HAP-1 (cell line): Measurements from ENCODE around the gene ARHGEF7.

ENCODE experiments used
- DNase-seq, 2 experiments: peaks; one replicate each; pipeline ENCODE4 v3.0.0-alpha.2; 2016 to 2020; ENCODE audit warnings: low spot score in 2 of 2
- H3K27me3 ChIP-seq: fragments of 250-450 bp; sonication (Bioruptor Pico); 2 replicates; pipeline ENCODE4 v1.5.1; 2020; ENCODE audit warnings: low read depth, mild to moderate bottlenecking, moderate library complexity
- H3K36me3 ChIP-seq: fragments of 250-450 bp; sonication (Bioruptor Pico); replicated peaks from 2 replicates; pipeline ENCODE4 v1.5.1; 2020; ENCODE audit warnings: mild to moderate bottlenecking
- H3K4me1 ChIP-seq: fragments of 250-450 bp; sonication (Bioruptor Pico); 2 replicates; pipeline ENCODE4 v1.5.1; 2020; ENCODE audit warnings: mild to moderate bottlenecking
- H3K4me3 ChIP-seq: fragments of 250-450 bp; sonication (Bioruptor Pico); 2 replicates; pipeline ENCODE4 v1.5.1; 2020; ENCODE audit warnings: mild to moderate bottlenecking, moderate library complexity
- H3K9me3 ChIP-seq: fragments of 250-450 bp; sonication (Bioruptor Pico); 2 replicates; pipeline ENCODE4 v1.5.1; 2020; ENCODE audit warnings: mild to moderate bottlenecking, moderate library complexity
- in situ Hi-C: fragments of 300-500 bp; cut with MboI; formaldehyde crosslinking; loops from 3 replicates; pipeline ENCODE4 v1.14.3; 2020; ENCODE audit warnings: low sequenced_read_pairs, inconsistent platforms, mixed read lengths

ARHGEF7 gene

DNA sequence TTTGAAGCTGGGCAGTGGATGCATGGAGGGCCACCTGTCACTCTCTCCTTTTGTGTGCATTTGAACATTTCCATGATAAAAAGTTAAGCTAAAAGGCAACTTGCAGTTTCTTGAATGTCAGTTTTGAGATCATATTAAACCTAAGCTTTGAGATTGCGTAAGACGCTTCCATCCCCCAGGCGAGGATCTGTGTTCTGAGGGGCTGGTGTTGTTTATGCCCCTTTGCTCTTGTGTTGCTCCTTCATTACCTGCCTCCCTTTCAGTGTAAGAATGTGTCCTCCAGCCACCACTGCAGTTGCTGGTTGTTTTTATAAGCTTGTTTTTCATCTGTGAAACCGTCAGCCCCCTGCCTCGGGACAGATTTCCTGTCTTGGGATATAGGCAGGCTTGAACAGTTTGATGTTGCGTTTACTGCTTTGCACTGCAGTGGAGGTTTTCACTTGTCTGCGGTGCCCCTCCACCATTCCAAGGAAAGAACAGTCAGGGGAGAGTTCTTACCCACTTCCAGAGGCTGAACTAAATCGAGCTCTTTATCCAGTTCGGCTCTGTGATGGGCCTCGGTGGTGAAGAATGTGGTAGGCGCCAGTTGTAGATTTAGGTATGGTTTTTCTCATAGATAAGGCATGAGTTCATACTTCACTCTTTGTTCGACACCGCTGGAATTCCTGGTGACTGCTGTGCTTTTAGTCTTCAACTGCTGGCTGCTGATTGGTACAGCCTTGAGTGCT is 96.8 kb downstream of the ARHGEF7 start:
- Histone ChIP-seq H3K9me3 (no peaks in the 10 kb centered on the region), H3K4me3 (no peak overlapping the region), H3K27me3 (no peaks in the 10 kb centered on the region), H3K36me3 (no peaks in the 10 kb centered on the region), H3K4me1 (no peaks in the 10 kb centered on the region; the same call in 1 of the 2 replicates)
- in situ Hi-C loops: no loop called here
- no peak for DNase-seq

DNA sequence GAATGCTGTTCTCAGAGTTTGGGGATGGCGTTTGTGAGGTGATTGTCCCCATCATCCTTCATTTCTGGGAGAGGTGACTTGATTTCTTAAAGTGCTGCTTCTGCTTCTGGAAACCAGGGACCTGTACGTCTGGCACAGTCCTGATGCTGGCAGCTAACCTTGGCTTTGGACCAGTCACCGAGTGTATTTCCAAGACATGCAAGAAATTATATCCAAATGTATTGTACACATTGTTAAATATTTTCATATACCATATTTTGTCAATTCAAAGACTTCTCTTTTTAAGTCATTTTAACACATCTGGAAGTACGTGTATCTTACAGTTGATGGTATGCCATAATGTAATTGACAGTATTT is 97.4 kb downstream of the ARHGEF7 start:
- H3K4me1 ChIP-seq: no peaks in the 10 kb centered on the region; the same call in 1 of the 2 replicates
- in situ Hi-C loops: no loop called here
- no peaks in the 10 kb centered on the region for H3K9me3 ChIP-seq
- no peak for DNase-seq
- no peaks in the 10 kb centered on the region for H3K27me3 ChIP-seq
- no peak overlapping the region for H3K4me3 ChIP-seq
- no peaks in the 10 kb centered on the region for H3K36me3 ChIP-seq

DNA sequence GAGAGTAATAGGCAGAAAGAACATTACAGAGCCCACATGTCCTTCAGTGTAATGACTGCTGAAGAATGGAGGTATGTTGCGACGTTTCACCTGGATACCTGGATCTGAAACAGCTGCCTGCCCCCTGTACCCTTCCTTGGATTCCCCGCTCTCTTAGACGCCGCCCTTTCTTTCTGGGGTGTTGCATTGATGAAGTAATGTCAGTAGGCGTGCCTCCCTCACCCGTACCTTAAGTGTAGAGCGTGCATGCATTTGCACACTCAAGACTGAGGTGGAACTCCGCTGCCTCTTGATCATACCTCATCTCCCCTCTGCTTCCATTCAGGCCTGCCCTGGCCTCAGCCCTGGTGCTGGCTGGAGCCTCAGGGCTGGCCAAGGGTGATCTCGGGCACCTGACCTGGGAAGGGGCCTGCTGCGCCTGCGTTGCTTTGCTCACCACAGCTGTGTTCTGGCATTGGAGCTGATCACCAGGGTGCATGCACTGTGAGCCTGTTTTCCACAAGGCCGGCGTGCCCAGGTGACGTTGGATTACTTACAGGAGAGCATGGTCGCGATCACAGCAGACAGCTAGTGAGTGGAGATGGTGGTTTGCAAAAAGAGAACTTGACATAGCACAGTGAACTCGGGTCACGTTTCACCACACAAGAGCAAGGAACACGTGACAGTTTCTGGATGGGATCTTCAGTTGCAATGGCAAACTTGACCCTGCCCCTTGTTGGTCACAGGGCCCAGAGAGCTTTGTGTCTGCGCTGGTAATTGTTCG is 99.0 kb downstream of the ARHGEF7 start:
- Histone ChIP-seq H3K27me3 (no peaks in the 10 kb centered on the region), H3K36me3 (no peaks in the 10 kb centered on the region), H3K4me1 (no peaks in the 10 kb centered on the region; the same call in 1 of the 2 replicates), H3K9me3 (no peaks in the 10 kb centered on the region), H3K4me3 (no peak overlapping the region)
- in situ Hi-C loops: no loop called here
- DNase-seq: no peak

DNA sequence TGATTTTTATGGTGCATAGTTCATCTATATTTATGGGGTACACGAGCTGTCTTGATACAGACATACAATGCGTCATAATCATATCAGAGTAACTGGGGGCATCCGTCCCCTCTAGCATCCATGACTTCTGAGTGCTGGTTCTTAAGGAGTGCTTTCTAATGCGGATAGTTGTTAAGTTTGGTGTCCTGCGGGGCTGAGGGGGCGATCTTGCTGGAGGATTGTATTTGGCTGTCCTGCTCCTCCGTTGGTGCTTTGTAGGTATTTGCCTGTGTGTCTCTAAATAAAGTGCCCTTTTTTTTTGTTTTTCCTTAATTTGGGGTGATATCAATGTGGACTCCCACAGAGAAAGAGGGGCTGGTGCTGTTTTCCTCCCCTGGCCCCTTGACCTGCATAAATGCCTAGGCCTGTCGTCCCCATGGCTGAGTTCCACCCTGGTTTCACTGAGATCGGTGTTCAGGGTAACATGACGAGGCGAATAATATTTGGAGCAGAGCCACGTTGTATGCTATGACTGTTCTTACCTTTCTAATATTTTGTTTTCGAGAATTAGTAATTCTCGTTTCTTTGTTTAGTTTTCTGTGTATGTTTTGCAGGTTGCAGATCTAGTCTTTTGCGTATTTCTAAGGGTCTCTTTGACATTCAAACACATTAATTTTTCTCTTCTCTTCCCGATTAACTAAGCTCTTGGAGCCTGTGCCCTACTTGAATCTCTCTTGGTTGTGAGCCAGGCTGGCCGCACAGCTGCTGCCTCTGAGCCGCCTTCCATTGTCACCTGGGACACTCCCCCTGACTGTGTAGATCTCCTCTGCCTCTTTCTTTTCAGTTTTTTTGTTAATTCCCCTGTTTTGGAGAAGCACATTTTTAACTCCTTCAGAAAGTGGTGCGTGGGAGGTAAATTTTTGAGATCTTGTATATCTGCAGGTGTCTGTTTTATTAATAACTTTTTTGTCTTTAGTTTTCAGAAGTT is 100.3 kb downstream of the ARHGEF7 start:
- DNase-seq: peak; percentile 8 to 35
- no peak overlapping the region for H3K4me3 ChIP-seq
- no peaks in the 10 kb centered on the region; the same call in 1 of the 2 replicates for H3K4me1 ChIP-seq
- no peaks in the 10 kb centered on the region for H3K27me3 ChIP-seq
- no peaks in the 10 kb centered on the region for H3K36me3 ChIP-seq
- no peaks in the 10 kb centered on the region for H3K9me3 ChIP-seq
- in situ Hi-C loops: no loop called here

DNA sequence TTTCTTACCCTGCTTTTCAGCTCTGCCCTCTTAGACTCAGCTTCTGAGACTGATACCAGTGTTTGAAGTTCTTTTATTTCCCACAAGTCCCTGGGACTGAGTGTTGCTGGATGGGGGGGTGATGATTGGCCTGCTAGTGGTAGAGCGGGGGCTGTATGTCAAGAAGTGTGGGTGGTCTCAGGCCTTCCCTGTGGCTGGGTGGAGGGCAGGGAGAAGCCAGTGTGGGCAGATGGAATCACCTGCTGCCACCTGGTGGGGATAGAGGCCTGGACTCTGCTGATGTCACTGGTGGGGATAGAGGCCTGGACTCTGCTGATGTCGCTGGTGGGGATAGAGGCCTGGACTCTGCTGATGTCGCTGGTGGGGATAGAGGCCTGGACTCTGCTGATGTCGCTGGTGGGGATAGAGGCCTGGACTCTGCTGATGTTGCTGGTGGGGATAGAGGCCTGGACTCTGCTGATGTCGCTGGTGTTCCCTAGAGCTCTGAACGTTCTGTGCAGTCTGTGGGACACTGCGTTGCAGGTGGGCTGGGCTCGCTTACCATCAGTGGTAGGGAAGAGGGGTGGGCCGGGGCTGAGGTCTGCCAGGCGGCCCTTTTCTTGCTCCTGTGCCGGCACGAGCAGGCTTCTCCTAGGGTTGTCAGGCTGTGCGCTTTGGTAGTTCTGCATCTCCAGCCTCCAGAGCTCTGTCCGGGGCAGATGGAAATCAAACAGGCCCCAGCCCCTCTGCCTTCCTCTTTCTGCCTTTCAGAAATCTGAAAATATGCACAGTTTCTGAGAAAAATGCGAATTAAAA is 101.3 kb downstream of the ARHGEF7 start:
- DNase-seq: peak in 1 of 2 experiments; percentile 52

DNA sequence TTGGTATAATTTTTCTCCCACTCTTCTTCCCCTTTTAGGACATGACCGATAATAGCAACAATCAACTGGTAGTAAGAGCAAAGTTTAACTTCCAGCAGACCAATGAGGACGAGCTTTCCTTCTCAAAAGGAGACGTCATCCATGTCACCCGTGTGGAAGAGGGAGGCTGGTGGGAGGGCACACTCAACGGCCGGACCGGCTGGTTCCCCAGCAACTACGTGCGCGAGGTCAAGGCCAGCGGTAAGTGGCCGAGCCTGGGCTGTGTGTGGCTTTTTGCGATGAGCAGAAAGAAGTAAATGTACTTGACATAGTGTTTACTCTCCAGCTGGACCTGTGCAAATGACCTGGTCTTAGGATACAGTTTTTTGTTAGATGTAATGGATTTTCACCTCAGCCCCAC is 102.5 kb downstream of the ARHGEF7 start:
- H3K4me3 ChIP-seq: no peak overlapping the region
- H3K4me1 ChIP-seq: no peaks in the 10 kb centered on the region; the same call in 1 of the 2 replicates
- no peaks in the 10 kb centered on the region for H3K36me3 ChIP-seq
- no peaks in the 10 kb centered on the region for H3K9me3 ChIP-seq
- DNase-seq: no peak
- H3K27me3 ChIP-seq: no peaks in the 10 kb centered on the region
- in situ Hi-C loops: no loop called here

More for the DNA sequence above, 101.3 kb downstream of the ARHGEF7 start:
- no peaks in the 10 kb centered on the region for H3K9me3 ChIP-seq
- H3K27me3 ChIP-seq: no peaks in the 10 kb centered on the region
- H3K4me1 ChIP-seq: no peaks in the 10 kb centered on the region; the same call in 1 of the 2 replicates
- no peaks in the 10 kb centered on the region for H3K36me3 ChIP-seq
- H3K4me3 ChIP-seq: no peak overlapping the region
- in situ Hi-C loops: no loop called here

DNA sequence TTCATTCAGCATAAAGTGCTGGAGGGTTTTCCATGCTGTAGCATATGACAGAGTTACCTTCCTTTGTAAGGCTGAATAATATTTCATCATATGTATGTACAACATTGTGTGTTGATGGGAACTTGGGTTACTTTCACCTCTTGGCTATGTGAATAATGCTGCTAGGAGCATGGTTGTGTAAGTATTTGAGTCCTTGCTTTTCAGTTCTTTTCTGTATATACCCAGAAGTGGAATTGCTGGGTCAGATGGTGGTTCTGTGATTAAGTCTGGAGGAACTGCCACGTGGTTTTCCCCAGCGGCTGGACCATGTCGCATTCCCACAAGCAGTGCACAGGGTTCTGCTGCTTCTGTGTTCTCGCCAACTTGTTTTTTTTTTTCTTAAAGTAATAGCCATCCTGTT is 104.2 kb downstream of the ARHGEF7 start:
- H3K36me3 ChIP-seq: no peaks in the 10 kb centered on the region
- in situ Hi-C loops: no loop called here
- H3K9me3 ChIP-seq: no peaks in the 10 kb centered on the region
- no peaks in the 10 kb centered on the region; the same call in 1 of the 2 replicates for H3K4me1 ChIP-seq
- no peaks in the 10 kb centered on the region for H3K27me3 ChIP-seq
- no peak for DNase-seq
- no peak overlapping the region for H3K4me3 ChIP-seq

DNA sequence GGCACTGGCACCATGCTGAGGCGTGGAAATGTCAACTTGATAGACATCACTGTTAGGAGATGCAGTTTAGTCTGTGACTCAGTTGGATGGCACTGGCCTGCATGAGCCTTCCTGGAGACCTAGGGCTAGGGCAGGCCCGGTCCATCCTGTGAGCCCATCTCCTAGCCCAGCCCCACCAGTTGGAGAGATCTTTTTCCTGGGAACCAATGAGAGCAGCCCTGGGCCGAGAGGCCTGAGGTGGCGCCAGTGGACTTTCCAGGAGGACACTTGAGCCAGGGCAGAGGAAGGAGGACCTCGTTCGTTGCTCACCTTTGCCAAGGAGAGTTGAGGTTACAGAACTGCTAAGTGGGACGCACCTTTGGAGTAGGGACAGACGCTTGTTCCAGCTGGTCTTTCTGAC is 104.8 kb downstream of the ARHGEF7 start:
- H3K4me1 ChIP-seq: no peaks in the 10 kb centered on the region; the same call in 1 of the 2 replicates
- no peak for DNase-seq
- no peaks in the 10 kb centered on the region for H3K9me3 ChIP-seq
- no peak overlapping the region for H3K4me3 ChIP-seq
- in situ Hi-C loops: no loop called here
- H3K36me3 ChIP-seq: no peaks in the 10 kb centered on the region
- no peaks in the 10 kb centered on the region for H3K27me3 ChIP-seq

DNA sequence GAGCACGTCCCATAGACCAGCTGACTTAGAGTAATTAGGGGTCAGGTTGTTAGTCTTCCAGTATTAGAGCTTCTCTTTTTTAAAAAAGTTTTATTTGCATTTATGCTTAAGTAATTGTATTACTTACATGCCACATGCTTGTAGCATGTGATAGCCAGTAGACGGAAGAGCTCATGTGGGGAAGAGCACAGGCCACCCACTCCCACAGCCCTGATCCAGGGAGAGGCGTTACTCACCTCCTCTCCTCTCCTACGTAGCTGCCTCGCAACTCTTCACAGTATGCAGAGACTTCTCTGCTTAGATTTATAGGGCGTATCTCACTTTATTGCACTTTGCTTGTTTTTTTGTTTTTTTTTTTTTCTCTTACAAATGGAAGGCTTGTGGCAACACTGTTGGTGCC is 110.1 kb downstream of the ARHGEF7 start:
- H3K4me1 ChIP-seq: no peaks in the 10 kb centered on the region
- in situ Hi-C loops: no loop called here
- H3K36me3 ChIP-seq: no peaks in the 10 kb centered on the region
- no peaks in the 10 kb centered on the region for H3K9me3 ChIP-seq
- no peak for DNase-seq
- no peak overlapping the region for H3K4me3 ChIP-seq
- H3K27me3 ChIP-seq: no peaks in the 10 kb centered on the region

DNA sequence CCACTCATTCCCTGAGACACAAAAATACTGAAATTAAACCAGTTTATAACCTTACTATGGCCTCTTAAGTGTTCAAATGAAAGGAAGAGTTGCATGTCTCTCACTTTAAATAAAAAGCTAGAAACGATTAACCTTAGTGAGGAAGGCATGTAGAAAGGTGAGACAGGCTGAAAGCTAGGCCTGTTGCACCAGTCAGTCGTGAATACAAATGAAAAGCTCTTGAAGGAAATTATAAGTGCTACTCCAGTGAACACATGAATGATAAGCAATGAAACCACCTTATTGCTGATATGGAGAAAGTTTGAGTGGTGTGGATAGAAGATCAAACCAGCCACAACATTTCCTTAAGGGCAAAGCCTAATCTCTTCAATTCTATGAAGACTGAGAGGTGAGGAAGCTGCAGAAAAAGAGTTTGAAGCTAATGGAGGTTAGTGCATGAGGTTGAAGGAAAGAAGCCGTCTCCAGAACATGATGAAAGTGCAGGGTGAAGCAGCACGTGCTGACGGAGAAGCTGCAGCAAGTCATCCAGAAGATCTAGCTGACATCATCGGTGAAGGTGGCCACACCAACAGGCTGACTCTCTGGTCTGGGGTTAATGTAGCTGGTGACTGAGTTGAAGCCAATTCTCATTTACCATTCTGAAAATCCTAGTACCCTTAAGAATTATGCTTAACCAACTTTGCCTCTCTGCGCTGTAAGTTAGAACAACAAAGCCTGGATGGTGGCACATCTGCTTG is 110.9 kb downstream of the ARHGEF7 start:
- in situ Hi-C loops: no loop called here
- Histone ChIP-seq H3K9me3 (no peaks in the 10 kb centered on the region), H3K4me3 (no peak overlapping the region), H3K27me3 (no peaks in the 10 kb centered on the region), H3K4me1 (no peaks in the 10 kb centered on the region), H3K36me3 (no peaks in the 10 kb centered on the region)
- DNase-seq: no peak

DNA sequence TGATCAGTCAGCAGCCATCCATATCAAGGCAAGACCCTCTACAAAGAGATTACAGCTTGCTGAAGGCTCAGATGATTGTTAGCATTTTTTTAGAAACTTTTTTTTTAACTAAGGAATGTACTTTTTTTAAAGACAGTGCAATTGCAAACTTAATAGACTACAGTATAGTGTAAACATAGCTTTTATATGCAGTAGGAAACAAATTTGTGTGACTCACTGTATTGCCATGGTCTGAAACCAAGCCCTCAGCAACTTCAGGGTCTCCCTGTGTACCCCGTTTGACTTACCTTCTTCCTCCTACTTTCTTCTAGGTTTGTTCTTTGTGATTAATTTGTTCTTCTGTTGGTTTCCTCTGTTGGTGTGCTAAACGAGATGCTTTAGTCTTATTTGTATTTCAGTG is 112.3 kb downstream of the ARHGEF7 start:
- H3K36me3 ChIP-seq: no peaks in the 10 kb centered on the region
- no peaks in the 10 kb centered on the region for H3K9me3 ChIP-seq
- H3K27me3 ChIP-seq: no peaks in the 10 kb centered on the region
- no peak overlapping the region for H3K4me3 ChIP-seq
- no peak for DNase-seq
- no peaks in the 10 kb centered on the region for H3K4me1 ChIP-seq
- in situ Hi-C loops: no loop called here

DNA sequence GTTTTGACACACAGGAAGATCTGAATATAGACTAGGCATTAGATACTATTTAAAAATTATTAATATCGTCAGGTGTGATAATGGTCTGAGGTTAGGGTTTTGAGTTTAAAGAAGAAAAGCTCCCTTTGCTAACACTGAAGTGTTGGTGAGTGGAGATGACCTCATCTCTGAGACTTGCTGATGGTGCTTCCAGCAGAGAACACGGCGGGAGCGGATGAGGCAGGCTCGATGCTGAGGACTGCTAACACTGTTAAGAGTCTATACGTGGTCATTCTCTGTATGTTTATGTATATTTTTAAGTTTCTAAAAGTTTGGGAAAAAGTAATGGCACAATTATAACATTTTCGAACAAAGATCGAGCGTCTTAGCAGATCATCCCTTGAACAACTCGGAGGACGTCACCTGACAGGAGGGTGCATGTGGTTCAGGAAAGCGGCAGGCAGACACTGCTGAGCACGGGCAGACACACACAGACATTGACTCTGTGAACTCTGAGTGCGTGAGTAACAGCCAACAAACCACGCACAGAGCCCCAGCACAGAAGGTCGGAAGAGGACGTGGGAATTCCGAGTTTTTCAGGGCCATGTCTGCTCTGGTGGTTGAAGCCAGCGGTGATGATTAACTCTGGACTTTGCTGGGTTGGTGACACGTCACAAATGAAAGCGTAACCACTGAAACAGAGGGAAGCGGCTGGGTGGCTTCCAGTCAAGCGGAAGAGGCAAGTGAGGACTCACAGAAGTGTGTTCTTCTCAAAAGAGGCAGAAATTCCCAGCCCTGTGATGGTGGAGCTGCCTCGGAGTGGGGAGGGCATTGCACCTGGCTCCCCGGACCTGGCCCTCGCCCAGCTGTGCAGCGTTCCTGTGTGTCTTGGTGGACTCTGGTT is 113.4 kb downstream of the ARHGEF7 start:
- Histone ChIP-seq H3K9me3 (no peaks in the 10 kb centered on the region), H3K36me3 (no peaks in the 10 kb centered on the region), H3K4me1 (no peaks in the 10 kb centered on the region), H3K27me3 (no peaks in the 10 kb centered on the region), H3K4me3 (no peak overlapping the region)
- in situ Hi-C loops: no loop called here
- no peak for DNase-seq
